Measurements from ENCODE around the gene GNAS-AS1.

The GNAS-AS1 gene

GRCh38 chr20:58818586-58819285, 32.0 kb downstream of the GNAS-AS1 start:
- no peak for DNase-seq (ENCODE audit: low read depth)
- H3K4me3 ChIP-seq (ENCODE audit: low read length): no peak overlapping the region
- TF ChIP-seq CTCF (conservative IDR thresholded peaks at IDR 0.05; ENCODE audit: low read depth, low read length): no peak

GRCh38 chr20:58817748-58818147, 33.0 kb downstream of the GNAS-AS1 start:
- no peak overlapping the region for H3K4me3 ChIP-seq (ENCODE audit: low read length)
- TF ChIP-seq CTCF (conservative IDR thresholded peaks at IDR 0.05; ENCODE audit: low read depth, low read length): no peak
- DNase-seq (ENCODE audit: low read depth): no peak

- DNase-seq (ENCODE audit: low read depth): no peak
- no peak for TF ChIP-seq CTCF (conservative IDR thresholded peaks at IDR 0.05; ENCODE audit: low read depth, low read length)
- no peak overlapping the region for H3K4me3 ChIP-seq (ENCODE audit: low read length)
These were observed 33.6 kb downstream of the GNAS-AS1 start for GRCh38 chr20:58816957-58817651.

- H3K4me3 ChIP-seq (ENCODE audit: low read length): no peak overlapping the region
- no peak for DNase-seq (ENCODE audit: low read depth)
- no peak for TF ChIP-seq CTCF (conservative IDR thresholded peaks at IDR 0.05; ENCODE audit: low read depth, low read length)
These were observed 34.7 kb downstream of the GNAS-AS1 start for GRCh38 chr20:58816051-58816450.

GRCh38 chr20:58815448-58815847, 35.3 kb downstream of the GNAS-AS1 start:
- TF ChIP-seq CTCF (conservative IDR thresholded peaks at IDR 0.05; ENCODE audit: low read depth, low read length): no peak
- no peak overlapping the region for H3K4me3 ChIP-seq (ENCODE audit: low read length)
- no peak for DNase-seq (ENCODE audit: low read depth)

GRCh38 chr20:58813369-58813768, 37.3 kb downstream of the GNAS-AS1 start:
- no peak for DNase-seq (ENCODE audit: low read depth)
- no peak overlapping the region for H3K4me3 ChIP-seq (ENCODE audit: low read length)
- no peak for TF ChIP-seq CTCF (conservative IDR thresholded peaks at IDR 0.05; ENCODE audit: low read depth, low read length)

GRCh38 chr20:58811334-58811733, 39.4 kb downstream of the GNAS-AS1 start:
- no peak for DNase-seq (ENCODE audit: low read depth)
- no peak for TF ChIP-seq CTCF (conservative IDR thresholded peaks at IDR 0.05; ENCODE audit: low read depth, low read length)
- H3K4me3 ChIP-seq (ENCODE audit: low read length): no peak overlapping the region

Measured in retinal pigment epithelial cell (primary cell).